HEK293T (cell line): Measurements from ENCODE around the gene ZNF471.

ENCODE experiments used
- CTCF ChIA-PET: fragments of 350-600 bp; formaldehyde crosslinking; extraction: SDS; loops from one replicate; lab custom pipeline; 2021; ENCODE audit warnings: antibody characterized with exemption, inconsistent platforms; lab: Yijun Ruan, JAX
- POLR2A ChIA-PET: fragments of 350-600 bp; formaldehyde crosslinking; extraction: SDS; loops from one replicate; lab custom pipeline; 2020; ENCODE audit warnings: antibody characterized with exemption, inconsistent platforms; lab: Yijun Ruan, JAX
- DNase-seq: peaks from one replicate; pipeline ENCODE4 v3.0.0; 2012; ENCODE audit warnings: mixed read lengths; ENCODE audit errors: extremely low spot score
- ARNT ChIP-seq: fragments of 450-650 bp; IDR thresholded peaks from 2 replicates; pipeline ENCODE4 v1.6.1; 2017; ENCODE audit warnings: mild to moderate bottlenecking
- BHLHE40 ChIP-seq: fragments of 450-650 bp; IDR thresholded peaks from 2 replicates; pipeline ENCODE4 v1.6.1; 2016; ENCODE audit warnings: mild to moderate bottlenecking, moderate library complexity, borderline replicate concordance
- CTBP1 ChIP-seq: fragments of 450-650 bp; IDR thresholded peaks from 2 replicates; pipeline ENCODE4 v1.6.1; 2016; ENCODE audit warnings: borderline replicate concordance
- ELF4 ChIP-seq: fragments of 450-650 bp; IDR thresholded peaks from 2 replicates; pipeline ENCODE4 v1.6.1; 2017; ENCODE audit warnings: antibody characterized with exemption
- FOXA1 ChIP-seq: fragments of 450-650 bp; IDR thresholded peaks from 2 replicates; pipeline ENCODE4 v1.6.1; 2016; ENCODE audit warnings: mild to moderate bottlenecking
- FOXK2 ChIP-seq: fragments of 450-650 bp; IDR thresholded peaks from 2 replicates; pipeline ENCODE4 v1.6.1; 2016; ENCODE audit warnings: mild to moderate bottlenecking
- FOXM1 ChIP-seq: fragments of 450-650 bp; IDR thresholded peaks from 2 replicates; pipeline ENCODE4 v1.6.1; 2017; ENCODE audit warnings: mild to moderate bottlenecking, borderline replicate concordance
- HDGF ChIP-seq: fragments of 450-650 bp; IDR thresholded peaks from 2 replicates; pipeline ENCODE4 v1.6.1; 2017; ENCODE audit warnings: antibody characterized with exemption, borderline replicate concordance
- L3MBTL2 ChIP-seq: fragments of 450-650 bp; conservative IDR thresholded peaks from 2 replicates; pipeline ENCODE4 v1.6.1; 2016; ENCODE audit warnings: mild to moderate bottlenecking
- LEF1 ChIP-seq: fragments of 450-650 bp; IDR thresholded peaks from 2 replicates; pipeline ENCODE4 v1.6.1; 2017; ENCODE audit warnings: mild to moderate bottlenecking, borderline replicate concordance
- NFRKB ChIP-seq: fragments of 450-650 bp; IDR thresholded peaks from 2 replicates; pipeline ENCODE4 v1.6.1; 2016; ENCODE audit warnings: mild to moderate bottlenecking, moderate library complexity
- SP1 ChIP-seq: fragments of 450-650 bp; IDR thresholded peaks from 2 replicates; pipeline ENCODE4 v1.6.1; 2017
- SUZ12 ChIP-seq: fragments of 450-650 bp; IDR thresholded peaks from 2 replicates; pipeline ENCODE4 v1.6.1; 2016; ENCODE audit warnings: mild to moderate bottlenecking
- TARDBP ChIP-seq: fragments of 450-650 bp; IDR thresholded peaks from 2 replicates; pipeline ENCODE4 v1.6.1; 2016
- ZNF384 ChIP-seq: fragments of 450-650 bp; IDR thresholded peaks from 2 replicates; pipeline ENCODE4 v1.6.1; 2016
- TF ChIP-seq, protein P1 (sequence below): fragments of 450-650 bp; IDR thresholded peaks from 2 replicates; pipeline ENCODE4 v1.6.1; 2016

Gene ZNF471

DNA sequence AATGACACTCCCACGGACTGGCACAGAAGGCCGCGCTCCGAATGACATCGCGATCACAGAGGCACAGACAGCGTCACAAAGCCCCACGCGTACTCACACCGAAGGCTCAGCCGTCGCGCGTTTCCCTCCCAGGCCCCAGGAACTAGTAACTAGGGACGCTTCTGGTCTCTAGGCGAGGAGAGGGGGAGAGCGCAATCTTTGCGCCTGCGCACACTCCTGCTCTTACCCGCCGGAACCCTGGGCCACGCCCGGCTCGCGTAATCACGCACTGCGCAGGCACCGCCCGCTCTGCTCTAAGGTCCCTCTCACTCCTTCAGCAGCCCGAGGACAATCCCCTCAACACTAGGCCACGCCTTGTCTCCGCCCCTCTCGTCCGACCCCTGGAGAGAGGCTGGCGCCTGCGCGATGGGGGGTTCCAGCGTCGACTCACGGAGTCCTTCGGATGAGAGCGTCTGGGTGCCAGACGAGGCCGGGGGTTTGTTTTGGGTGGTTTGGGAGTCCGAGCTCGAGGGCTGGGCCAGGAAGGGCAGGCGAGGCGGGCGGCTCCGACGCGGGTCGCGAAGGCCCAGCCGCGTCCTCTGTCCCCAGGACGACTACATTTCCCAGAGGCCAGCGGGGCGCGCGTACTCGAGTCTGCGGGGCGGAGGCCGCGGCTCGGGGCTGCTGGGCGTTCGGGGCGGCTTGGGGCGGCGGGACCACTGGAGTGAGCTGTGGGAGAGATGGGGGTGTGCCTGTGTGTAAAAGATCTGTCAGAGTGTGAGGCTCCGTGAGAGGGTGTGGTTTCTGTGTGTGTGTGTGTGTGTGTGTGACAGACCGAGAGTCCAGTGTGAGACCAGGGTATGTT lies at the start of gene ZNF471:
Gene ZNF471 (plus strand): TSS at position 410 of the 844 bp plus-strand sequence. CDS start 3,717 bp downstream, outside the sequence.
- peak; percentile 65 for DNase-seq
- POLR2A ChIA-PET: no interaction called here
- no peak for TF ChIP-seq FOXA1
- TF ChIP-seq L3MBTL2: peak; percentile 52
- no peak for TF ChIP-seq ZNF384
- CTCF ChIA-PET: no interaction called here

DNA sequence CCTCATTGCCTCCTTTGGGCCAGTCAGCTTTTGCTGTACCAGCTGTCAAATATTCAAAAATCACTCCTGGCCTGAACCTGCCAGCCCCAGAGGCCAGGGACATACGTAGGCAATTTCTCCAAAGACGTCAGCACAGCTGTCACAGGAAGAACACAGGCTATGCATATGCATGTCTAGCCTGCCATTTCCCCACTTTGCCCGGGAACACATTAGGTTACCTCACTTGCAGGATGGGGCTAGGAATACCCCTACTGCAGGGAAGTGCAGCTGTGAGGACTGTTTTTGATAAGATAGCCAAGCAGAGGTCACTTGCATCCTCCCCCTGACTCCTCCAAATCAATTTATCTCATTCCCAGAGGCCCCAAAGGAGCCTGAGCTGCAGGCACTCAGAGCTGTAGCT lies 33.3 kb upstream of the ZNF471 start:
- CTCF ChIA-PET: no interaction called here
- POLR2A ChIA-PET: no interaction called here
- DNase-seq: no peak
- TF ChIP-seq CTBP1: no peak

DNA sequence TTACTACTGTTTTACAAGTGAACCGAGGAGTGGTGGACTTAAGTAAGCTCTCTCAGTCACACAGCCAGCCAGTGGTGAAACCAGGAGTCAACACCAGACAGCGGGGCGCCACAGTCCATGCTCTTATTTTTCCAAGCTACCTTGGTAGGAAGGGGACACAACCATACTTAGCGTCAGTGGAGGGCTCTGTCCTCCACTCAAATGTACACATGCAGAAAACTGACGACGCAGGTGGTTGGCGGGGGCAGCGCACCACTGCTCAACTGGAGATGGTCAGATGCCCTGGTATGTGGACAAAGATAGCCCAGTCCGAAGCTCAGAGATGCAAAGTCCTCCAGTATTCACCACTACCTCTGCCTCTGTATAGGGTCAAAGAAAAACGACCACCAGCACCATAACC lies 31.6 kb upstream of the ZNF471 start:
- no peak for DNase-seq
- no peak for TF ChIP-seq SP1
- no peak for TF ChIP-seq TARDBP
- TF ChIP-seq LEF1: no peak
- no peak for TF ChIP-seq CTBP1
- TF ChIP-seq BHLHE40: no peak
- no peak for TF ChIP-seq HDGF
- no peak for TF ChIP-seq FOXM1
- TF ChIP-seq NFRKB: no peak
- no peak for TF ChIP-seq ZNF384
- no peak for TF ChIP-seq SUZ12
- TF ChIP-seq L3MBTL2: no peak
- no peak for TF ChIP-seq FOXA1
- TF ChIP-seq, protein P1, sequence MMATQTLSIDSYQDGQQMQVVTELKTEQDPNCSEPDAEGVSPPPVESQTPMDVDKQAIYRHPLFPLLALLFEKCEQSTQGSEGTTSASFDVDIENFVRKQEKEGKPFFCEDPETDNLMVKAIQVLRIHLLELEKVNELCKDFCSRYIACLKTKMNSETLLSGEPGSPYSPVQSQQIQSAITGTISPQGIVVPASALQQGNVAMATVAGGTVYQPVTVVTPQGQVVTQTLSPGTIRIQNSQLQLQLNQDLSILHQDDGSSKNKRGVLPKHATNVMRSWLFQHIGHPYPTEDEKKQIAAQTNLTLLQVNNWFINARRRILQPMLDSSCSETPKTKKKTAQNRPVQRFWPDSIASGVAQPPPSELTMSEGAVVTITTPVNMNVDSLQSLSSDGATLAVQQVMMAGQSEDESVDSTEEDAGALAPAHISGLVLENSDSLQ: no peak
- no peak for TF ChIP-seq ARNT
- TF ChIP-seq ELF4: no peak
- no peak for TF ChIP-seq FOXK2
- POLR2A ChIA-PET: no interaction called here
- CTCF ChIA-PET: no interaction called here

DNA sequence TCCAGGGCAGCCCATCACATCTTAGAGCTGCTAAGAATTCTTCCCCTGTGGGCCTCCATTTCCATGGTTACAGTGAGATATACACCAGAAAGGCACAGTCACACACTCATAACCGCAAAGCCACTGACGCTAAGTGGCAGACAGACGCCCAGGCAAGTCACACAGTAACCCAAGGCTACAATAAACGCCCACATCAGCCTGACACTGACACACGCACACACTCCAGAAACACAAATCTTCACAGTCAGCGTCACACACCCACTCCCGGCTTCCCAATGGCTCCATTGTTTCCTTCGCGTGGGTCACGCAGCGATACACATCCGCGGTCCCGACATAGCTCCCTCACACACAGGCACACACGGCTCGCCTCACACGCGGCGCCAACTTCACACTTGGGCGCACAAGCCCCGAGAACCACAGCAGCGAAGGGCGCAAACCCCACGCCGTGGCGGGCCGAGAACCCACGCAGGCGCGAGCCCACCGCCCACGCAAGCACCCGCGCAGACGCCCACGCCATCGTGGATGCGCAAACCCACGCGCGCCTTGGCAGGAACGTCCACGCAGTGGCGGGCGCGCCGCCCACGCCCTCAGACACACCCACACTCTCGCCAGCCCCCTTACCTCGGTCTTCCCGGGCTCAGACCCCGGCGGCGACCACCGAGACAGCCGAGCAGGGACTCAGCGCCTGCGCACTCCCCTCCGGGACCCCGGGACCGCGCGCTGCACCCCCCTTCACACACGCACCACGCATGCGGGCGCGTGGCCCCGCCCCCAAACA lies 30.8 kb upstream of the ZNF471 start, which contains the start of gene ZNF667:
Gene ZNF667 (minus strand): TSS at position 695 of the 778 bp plus-strand sequence. CDS start 14,975 bp downstream, outside the sequence.
- CTCF ChIA-PET: no interaction called here
- DNase-seq: no peak
- no peak for TF ChIP-seq ARNT
- TF ChIP-seq ZNF384: no peak
- no peak for TF ChIP-seq ELF4
- TF ChIP-seq FOXM1: no peak
- TF ChIP-seq L3MBTL2: no peak
- TF ChIP-seq FOXK2: no peak
- no peak for TF ChIP-seq SUZ12
- TF ChIP-seq LEF1: no peak
- TF ChIP-seq BHLHE40: no peak
- TF ChIP-seq FOXA1: no peak
- no peak for TF ChIP-seq NFRKB
- TF ChIP-seq SP1: no peak
- TF ChIP-seq HDGF: no peak
- TF ChIP-seq TARDBP: no peak
- TF ChIP-seq CTBP1: no peak
- TF ChIP-seq, protein P1: no peak
- POLR2A ChIA-PET: no interaction called here

DNA sequence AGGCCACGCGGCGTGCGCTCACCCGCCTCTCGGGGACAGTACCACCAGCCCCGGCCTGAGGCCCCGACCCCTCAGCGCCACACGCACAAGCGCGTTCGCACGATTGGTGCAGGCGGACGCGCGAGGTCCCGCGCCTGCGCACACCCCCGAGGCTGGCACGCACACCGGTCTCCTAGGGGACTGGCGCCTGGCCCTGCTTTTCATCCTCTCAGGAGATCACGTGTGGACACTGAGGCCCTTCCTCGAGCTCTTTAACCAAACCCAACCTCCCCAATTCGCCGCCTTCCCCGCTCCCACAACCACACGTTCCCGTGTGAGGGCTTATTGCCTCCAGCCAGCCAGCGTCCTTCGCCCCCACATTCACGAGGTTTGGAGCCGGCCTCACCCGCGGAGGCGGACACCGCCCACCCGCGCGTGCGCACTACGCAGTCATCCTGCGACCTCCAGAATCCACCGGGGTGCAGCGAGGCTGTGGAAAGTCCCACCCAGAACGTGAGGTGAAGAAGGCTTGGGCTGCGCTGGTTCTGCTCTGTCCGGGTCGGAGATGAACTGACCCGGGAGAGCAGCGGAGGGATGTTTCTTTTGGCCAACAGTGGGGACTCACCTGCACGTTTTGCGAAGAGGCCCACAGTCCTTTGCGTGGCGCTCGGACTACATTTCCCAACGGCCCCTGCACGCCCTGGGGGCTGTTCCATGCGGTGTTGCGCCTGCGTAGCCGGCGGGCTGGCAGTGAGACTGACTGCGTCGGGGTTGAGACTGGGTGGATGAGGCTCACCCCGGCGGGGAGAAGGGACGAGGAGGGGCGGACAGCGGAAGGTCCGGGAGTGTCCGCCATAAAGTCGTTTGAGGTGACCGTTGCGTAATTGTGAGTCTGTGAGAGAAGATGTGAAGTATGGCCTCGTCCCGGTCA lies 30.0 kb upstream of the ZNF471 start:
- TF ChIP-seq CTBP1 (no peak), LEF1 (no peak), FOXK2 (no peak), ZNF384 (no peak), SP1 (no peak), SUZ12 (no peak), HDGF (no peak), ELF4 (no peak), L3MBTL2 (no peak), FOXA1 (no peak), TARDBP (no peak)
- TF ChIP-seq, protein P1: no peak
- DNase-seq: no peak
- POLR2A ChIA-PET: no interaction called here
- CTCF ChIA-PET: no interaction called here
